Large intestine (tissue), 3 donors: ENCODE data around the gene ERVW-1. TPM values are rescaled to one million over a fixed set of nuclear protein-coding genes. Genes with fewer than 3 reads are reported as not detected.

ENCODE experiments used
- DNase-seq, 2 donors: peaks; one replicate each; pipeline versions ENCODE4 v3.0.0 to v3.0.0-alpha.2; 2013
- H3K27ac ChIP-seq: one replicate; pipeline ENCODE4 v1.5.1; 2013; ENCODE audit warnings: low read length
- H3K27me3 ChIP-seq: 2 replicates; pipeline ENCODE4 v1.6.1; 2013; ENCODE audit warnings: low read length; ENCODE audit not compliant: control insufficient read depth, insufficient read depth
- H3K36me3 ChIP-seq: 2 replicates; pipeline ENCODE4 v1.6.1; 2013; ENCODE audit warnings: low read length; ENCODE audit not compliant: control insufficient read depth, insufficient read depth
- H3K4me1 ChIP-seq: one replicate; pipeline ENCODE4 v1.6.1; 2013; ENCODE audit warnings: low read length; ENCODE audit not compliant: control insufficient read depth, insufficient read depth
- H3K4me3 ChIP-seq: one replicate; pipeline ENCODE4 v1.5.1; 2013; ENCODE audit warnings: low read length
- H3K9me3 ChIP-seq: one replicate; pipeline ENCODE4 v1.6.1; 2013; ENCODE audit warnings: mild to moderate bottlenecking, low read depth, low read length, moderate library complexity; ENCODE audit not compliant: control insufficient read depth
- WGBS: methylation state at CpG from one replicate; pipeline ENCODE4 v1.1.5; 2013; ENCODE audit warnings: low lambda C conversion rate; ENCODE audit not compliant: insufficient coverage; 5-methylcytosine and 5-hydroxymethylcytosine counted together
- polyA plus RNA-seq: library from polyadenylated mRNA; unstranded; fragments of 120-200 nt; gene quantifications from one replicate; pipeline ENCODE4 v1.2.1, GENCODE V29; 2013

ERVW-1 gene
- polyA plus RNA-seq, 1 donor, result 0.76 TPM

GRCh38 chr7:92432299-92432946 is 45.3 kb downstream of the ERVW-1 start:
- H3K27ac ChIP-seq, result no peak overlapping the region
- no peaks in the 10 kb centered on the region for H3K36me3 ChIP-seq
- H3K4me1 ChIP-seq, result no peaks in the 10 kb centered on the region
- WGBS, result 100% methylated on average over 3 of the region's 3 CpGs
- no peaks in the 10 kb centered on the region for H3K9me3 ChIP-seq
- H3K27me3 ChIP-seq, result no peaks in the 10 kb centered on the region
- H3K4me3 ChIP-seq, result no peak overlapping the region
- DNase-seq, result no peak

GRCh38 chr7:92427193-92427592 is 50.6 kb downstream of the ERVW-1 start:
- H3K36me3 ChIP-seq, result no peaks in the 10 kb centered on the region
- WGBS, result no CpG with 5 or more reads among the region's 3 CpGs

GRCh38 chr7:92425311-92425947 is 52.3 kb downstream of the ERVW-1 start:
- Histone ChIP-seq H3K4me3 (no peak overlapping the region), H3K9me3 (no peaks in the 10 kb centered on the region), H3K27me3 (no peaks in the 10 kb centered on the region), H3K36me3 (no peaks in the 10 kb centered on the region), H3K4me1 (no peaks in the 10 kb centered on the region), H3K27ac (no peak overlapping the region)
- DNase-seq, result no peak
- WGBS, result 60% methylated on average over 1 of the region's 20 CpGs

More at GRCh38 chr7:92427193-92427592, 50.6 kb downstream of the ERVW-1 start:
- no peak overlapping the region for H3K27ac ChIP-seq
- no peaks in the 10 kb centered on the region for H3K9me3 ChIP-seq
- H3K4me1 ChIP-seq, result no peaks in the 10 kb centered on the region
- no peak overlapping the region for H3K4me3 ChIP-seq
- no peaks in the 10 kb centered on the region for H3K27me3 ChIP-seq
- no peak for DNase-seq

- H3K4me1 ChIP-seq, result no peaks in the 10 kb centered on the region
- no peak overlapping the region for H3K27ac ChIP-seq
- H3K27me3 ChIP-seq, result no peaks in the 10 kb centered on the region
- H3K36me3 ChIP-seq, result no peaks in the 10 kb centered on the region
- no peak for DNase-seq
- WGBS, result 100% methylated on average over 1 of the region's 5 CpGs
- H3K9me3 ChIP-seq, result no peaks in the 10 kb centered on the region
- no peak overlapping the region for H3K4me3 ChIP-seq
These were observed 54.0 kb downstream of the ERVW-1 start for GRCh38 chr7:92423710-92424131.

GRCh38 chr7:92422926-92423325 is 54.8 kb downstream of the ERVW-1 start:
- no CpG with 5 or more reads among the region's 6 CpGs for WGBS
- DNase-seq, result no peak
- Histone ChIP-seq H3K27ac (no peak overlapping the region), H3K4me1 (no peaks in the 10 kb centered on the region), H3K27me3 (no peaks in the 10 kb centered on the region), H3K9me3 (no peaks in the 10 kb centered on the region), H3K4me3 (no peak overlapping the region), H3K36me3 (no peaks in the 10 kb centered on the region)

- no peaks in the 10 kb centered on the region for H3K9me3 ChIP-seq
- H3K27me3 ChIP-seq, result no peaks in the 10 kb centered on the region
- H3K27ac ChIP-seq, result no peak overlapping the region
- H3K4me3 ChIP-seq, result no peak overlapping the region
- DNase-seq, result peak in 1 of 2 donors; percentile 20
- WGBS, result no CpG with 5 or more reads among the region's 5 CpGs
- no peaks in the 10 kb centered on the region for H3K4me1 ChIP-seq
- H3K36me3 ChIP-seq, result no peaks in the 10 kb centered on the region
These were observed 55.9 kb downstream of the ERVW-1 start for GRCh38 chr7:92421676-92422435.

Other genes with a start within 250 kb of the ERVW-1 start
- gene KRIT1, start 232.0 kb downstream of the ERVW-1 start, polyA plus RNA-seq, result 51.8 TPM
- 38.2 TPM for gene ANKIB1, start 232.0 kb downstream of the ERVW-1 start, polyA plus RNA-seq
- gene GATAD1, start 30.5 kb downstream of the ERVW-1 start, polyA plus RNA-seq, result 77.0 TPM
- gene PEX1, start 50.6 kb upstream of the ERVW-1 start, polyA plus RNA-seq, result 37.5 TPM
- gene RBM48, start 50.8 kb upstream of the ERVW-1 start, polyA plus RNA-seq, result 14.3 TPM
- gene FAM133B, start 112.4 kb upstream of the ERVW-1 start, polyA plus RNA-seq, result 36.4 TPM